ENCODE data around the gene FBXO42. TPM values are rescaled to one million over a fixed set of nuclear protein-coding genes. Genes with fewer than 3 reads are reported as not detected.

The FBXO42 gene
- total and polyA plus RNA-seq, 2 of the 4 experiments (the other 2 are of a cell fraction), result 12.0 to 18.8 TPM

DNA sequence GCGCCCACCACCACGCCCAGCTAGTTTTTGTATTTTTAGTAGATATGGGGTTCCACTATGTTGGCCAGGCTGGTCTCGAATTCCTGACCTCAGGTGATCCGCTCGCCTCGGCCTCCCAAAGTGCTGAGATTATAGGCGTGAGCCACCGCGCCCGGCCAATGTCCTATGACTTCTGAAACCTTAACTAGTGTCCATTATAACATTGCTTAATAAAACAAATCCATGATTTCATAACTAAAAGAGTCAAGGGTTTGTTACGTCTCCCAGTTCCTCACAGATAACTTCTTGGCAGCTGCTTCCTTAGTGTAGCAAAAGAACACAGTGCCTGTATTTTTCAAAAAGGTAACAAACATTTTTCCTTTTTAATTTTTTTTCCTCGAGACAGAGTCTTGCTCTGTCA is 53.6 kb downstream of the FBXO42 start:
- peaks cover 31% of the 10 kb centered on the region for H3K36me3 ChIP-seq (ENCODE audit: control insufficient read depth, insufficient read depth, low read length)
- H3K23ac ChIP-seq (ENCODE audit: low read depth, low read length), result no peak overlapping the region
- no peak overlapping the region for H3K27ac ChIP-seq (ENCODE audit: insufficient read depth, low read length)
- no peak overlapping the region for H2AK5ac ChIP-seq (ENCODE audit: low read depth, low read length)
- 100% methylated on average over 1 of the region's 12 CpGs; no CpG with 5 or more reads in 1 of the 2 experiments for WGBS, 2 experiments (ENCODE audit: extremely low coverage in 2 of 2, insufficient read length in 1 of 2)
- no peak overlapping the region for H4K91ac ChIP-seq (ENCODE audit: insufficient read depth, low read depth, low read length)
- H3K27me3 ChIP-seq (ENCODE audit: control insufficient read depth, insufficient read depth, low read length), result no peaks in the 10 kb centered on the region
- peaks cover 11 to 33% of the 10 kb centered on the region in 2 experiments for H3K79me1 ChIP-seq (ENCODE audit: low read depth in 1 of 2, low read length in 2 of 2)
- dilution Hi-C loops (cut with HindIII; ENCODE audit: low sequenced_read_pairs, unreplicated experiment), result no loop called here
- no peak overlapping the region for H4K5ac ChIP-seq (ENCODE audit: low read depth, low read length)
- no TSS peak for BruUV-seq (replicated peaks)
- H2AFZ ChIP-seq (replicated peaks; ENCODE audit: low read length, poor library complexity), result no peak overlapping the region
- ChIA-PET CTCF (no interaction called here), POLR2A (ENCODE audit: unreplicated experiment) (no interaction called here)
- no peak overlapping the region for H3K4me2 ChIP-seq (ENCODE audit: low read depth, low read length)
- H3K9me3 ChIP-seq (ENCODE audit: control insufficient read depth, insufficient read depth, low read length), result no peaks in the 10 kb centered on the region
- no peak overlapping the region for H3K56ac ChIP-seq (ENCODE audit: extremely low read depth, insufficient read depth, low read length)
- intact Hi-C loops (cut with micrococcal nuclease), result no loop called here
- H3K9ac ChIP-seq (ENCODE audit: low read depth, low read length), result no peak overlapping the region
- TF ChIP-seq CHD1 (IDR thresholded peaks at IDR 0.05; ENCODE audit: low read depth, low read length) (no peak), RCOR1 (IDR thresholded peaks at IDR 0.05; ENCODE audit: insufficient replicate concordance, low read length) (no peak), RAD21 (IDR thresholded peaks at IDR 0.05; ENCODE audit: low read length) (no peak), POLR2A (IDR thresholded peaks at IDR 0.05; ENCODE audit: low read depth, low read length) (no peak), MAZ (IDR thresholded peaks at IDR 0.05; ENCODE audit: borderline replicate concordance, low read depth, low read length) (no peak), FOS (IDR thresholded peaks at IDR 0.05; ENCODE audit: low read depth, low read length) (no peak), RFX5 (IDR thresholded peaks at IDR 0.05; ENCODE audit: low read depth, low read length) (no peak), CEBPB (IDR thresholded peaks at IDR 0.05; ENCODE audit: low read depth, low read length) (no peak), SMC3 (IDR thresholded peaks at IDR 0.05; ENCODE audit: low read depth, low read length) (no peak)
- TF ChIP-seq, protein P1, sequence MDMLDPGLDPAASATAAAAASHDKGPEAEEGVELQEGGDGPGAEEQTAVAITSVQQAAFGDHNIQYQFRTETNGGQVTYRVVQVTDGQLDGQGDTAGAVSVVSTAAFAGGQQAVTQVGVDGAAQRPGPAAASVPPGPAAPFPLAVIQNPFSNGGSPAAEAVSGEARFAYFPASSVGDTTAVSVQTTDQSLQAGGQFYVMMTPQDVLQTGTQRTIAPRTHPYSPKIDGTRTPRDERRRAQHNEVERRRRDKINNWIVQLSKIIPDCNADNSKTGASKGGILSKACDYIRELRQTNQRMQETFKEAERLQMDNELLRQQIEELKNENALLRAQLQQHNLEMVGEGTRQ (IDR thresholded peaks at IDR 0.05; ENCODE audit: low read depth, low read length), result no peak
- TF ChIP-seq, protein P2, sequence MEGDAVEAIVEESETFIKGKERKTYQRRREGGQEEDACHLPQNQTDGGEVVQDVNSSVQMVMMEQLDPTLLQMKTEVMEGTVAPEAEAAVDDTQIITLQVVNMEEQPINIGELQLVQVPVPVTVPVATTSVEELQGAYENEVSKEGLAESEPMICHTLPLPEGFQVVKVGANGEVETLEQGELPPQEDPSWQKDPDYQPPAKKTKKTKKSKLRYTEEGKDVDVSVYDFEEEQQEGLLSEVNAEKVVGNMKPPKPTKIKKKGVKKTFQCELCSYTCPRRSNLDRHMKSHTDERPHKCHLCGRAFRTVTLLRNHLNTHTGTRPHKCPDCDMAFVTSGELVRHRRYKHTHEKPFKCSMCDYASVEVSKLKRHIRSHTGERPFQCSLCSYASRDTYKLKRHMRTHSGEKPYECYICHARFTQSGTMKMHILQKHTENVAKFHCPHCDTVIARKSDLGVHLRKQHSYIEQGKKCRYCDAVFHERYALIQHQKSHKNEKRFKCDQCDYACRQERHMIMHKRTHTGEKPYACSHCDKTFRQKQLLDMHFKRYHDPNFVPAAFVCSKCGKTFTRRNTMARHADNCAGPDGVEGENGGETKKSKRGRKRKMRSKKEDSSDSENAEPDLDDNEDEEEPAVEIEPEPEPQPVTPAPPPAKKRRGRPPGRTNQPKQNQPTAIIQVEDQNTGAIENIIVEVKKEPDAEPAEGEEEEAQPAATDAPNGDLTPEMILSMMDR (conservative IDR thresholded peaks at IDR 0.05; ENCODE audit: low read depth, low read length), result no peak
- H2BK120ac ChIP-seq (ENCODE audit: low read depth, low read length), result no peak overlapping the region
- ATAC-seq (ENCODE audit: low read depth), result no peak
- no peaks in the 10 kb centered on the region for H3K9me1 ChIP-seq (ENCODE audit: insufficient read depth, low read length)
- H3K4me3 ChIP-seq (ENCODE audit: insufficient read depth, low read depth, low read length), result no peak overlapping the region
- H2BK20ac ChIP-seq (ENCODE audit: low read depth, low read length), result no peak overlapping the region
- no peak overlapping the region for H3K4ac ChIP-seq (ENCODE audit: low read depth, low read length)
- no peak overlapping the region for H3K18ac ChIP-seq (ENCODE audit: low read depth, low read length)
- no peaks in the 10 kb centered on the region for H3K4me1 ChIP-seq (ENCODE audit: control insufficient read depth, insufficient read depth, low read length)
- no peak overlapping the region for H3K14ac ChIP-seq (replicated peaks; ENCODE audit: low read depth, low read length)
- no peak overlapping the region for H2BK5ac ChIP-seq (ENCODE audit: low read depth, low read length, poor library complexity, severe bottlenecking)
- H4K20me1 ChIP-seq (ENCODE audit: insufficient read depth, low read length), result no peaks in the 10 kb centered on the region
- in situ Hi-C loops (cut with MboI; ENCODE audit: low sequenced_read_pairs), result no loop called here
- H4K8ac ChIP-seq (ENCODE audit: low read depth in 2 of 2, low read length in 2 of 2), result no peak overlapping the region
- H2AK9ac ChIP-seq (replicated peaks; ENCODE audit: low read depth, low read length, poor library complexity), result no peak overlapping the region
- no peak overlapping the region for H2BK15ac ChIP-seq (ENCODE audit: low read depth, low read length)
- no peak for DNase-seq

Measured in IMR-90 (cell line).